Stomach (tissue), 9 donors: ENCODE data around the gene PCDHGA5. TPM values are rescaled to one million over a fixed set of nuclear protein-coding genes. Genes with fewer than 3 reads are reported as not detected.

Source experiments
- DNase-seq, 2 donors: peaks; one replicate each; pipeline versions ENCODE4 v3.0.0 to v3.0.0-alpha.2; 2013 to 2019
- H3K27ac ChIP-seq, 5 donors: fragments of 200-600 bp in 4 of 5; sonication (generic) in 4 of 5; one replicate each; pipeline ENCODE4 v1.5.1; 2013 to 2019; ENCODE audit warnings: mild to moderate bottlenecking in 1 of 5, moderate library complexity in 1 of 5
- H3K27me3 ChIP-seq, 3 donors: fragments of 200-600 bp; sonication (generic); one replicate each; pipeline ENCODE4 v1.5.1; 2017 to 2019; ENCODE audit warnings: mixed run types in 1 of 3
- H3K36me3 ChIP-seq, 4 donors: fragments of 200-600 bp; sonication (generic); 1 replicate in 3 of 4; 2 replicates in 1 of 4; pipeline ENCODE4 v1.5.1; 2016 to 2019
- H3K4me1 ChIP-seq, 4 donors: fragments of 200-600 bp; sonication (generic); one replicate each; pipeline ENCODE4 v1.5.1; 2016 to 2019
- H3K4me3 ChIP-seq, 4 donors: fragments of 200-600 bp; sonication (generic) in 3 of 4; one replicate each; pipeline ENCODE4 v1.5.1; 2016 to 2019; ENCODE audit warnings: mild to moderate bottlenecking in 1 of 4
- H3K9me3 ChIP-seq, 4 donors: fragments of 200-600 bp; sonication (generic); one replicate each; pipeline ENCODE4 v1.5.1; 2016 to 2019
- CTCF ChIP-seq, 7 experiments: fragments of 450-650 bp in 4 of 7; fragments of 200-600 bp in 3 of 7; sonication (generic) in 3 of 7; IDR thresholded peaks; one replicate each; pipeline ENCODE4 v1.5.1; 2016 to 2019; ENCODE audit warnings: antibody characterized with exemption in 7 of 7, control low read depth in 2 of 7, mild to moderate bottlenecking in 1 of 7
- EP300 ChIP-seq: sonication (generic); formaldehyde crosslinking; IDR thresholded peaks from one replicate; pipeline ENCODE4 v1.6.1; 2017; ENCODE audit warnings: antibody characterized with exemption
- POLR2A ChIP-seq, 4 donors: fragments of 450-650 bp; IDR thresholded peaks; one replicate each; pipeline ENCODE4 v1.6.1; 2016; ENCODE audit warnings: antibody characterized with exemption in 4 of 4, control low read depth in 2 of 4, mild to moderate bottlenecking in 1 of 4, moderate library complexity in 1 of 4
- POLR2AphosphoS5 ChIP-seq, 3 donors: sonication (generic); formaldehyde crosslinking; IDR thresholded peaks; one replicate each; pipeline ENCODE4 v1.6.1; 2016; ENCODE audit warnings: antibody characterized with exemption in 3 of 3
- WGBS, 5 donors: extraction: QIAGEN DNeasy Blood & Tissue Kit in 3 of 5; methylation state at CpG; one replicate each; pipeline versions ENCODE4 v1.1.5 to v1.1.7; 2013 to 2018; 5-methylcytosine and 5-hydroxymethylcytosine counted together
- intact Hi-C: fragments of 100-400 bp; cut with DNase I; formaldehyde crosslinking; loops from one replicate; pipeline ENCODE4 v1.15.1; 2023; ENCODE audit warnings: low total_unique reads
- polyA plus RNA-seq, 3 donors: library from polyadenylated mRNA; stranded (reverse); fragments of 200-250 nt; gene quantifications; one replicate each; pipeline ENCODE4 v1.2.3, GENCODE V29; 2013
- total RNA-seq, 5 donors: library from RNA; depleted of rRNA; stranded (reverse); fragments of >200 nt; gene quantifications; one replicate each; pipeline versions ENCODE4 v1.1.0 to v1.2.3, GENCODE V29; 2014 to 2016
- donor health status: healthy with polysubstance abuse.
- donor health status: Bipolar disorder and iron deficiency.
- donor health status: healthy.

PCDHGA5 gene
- total and polyA plus RNA-seq, 8 donors, result 0.15 to 6.7 (median 2.3) TPM; not detected in 3

- 13 to 20% (median 18%) methylated on average over 31 to 37 of the region's 37 CpGs for WGBS, 5 donors
- peaks cover 34 to 99% (median 88%) of the 10 kb centered on the region in 4 donors for H3K9me3 ChIP-seq
- H3K27me3 ChIP-seq, result peaks cover 0 to 70% (median 5%) of the 10 kb centered on the region in 3 donors
- H3K36me3 ChIP-seq, result no peaks in the 10 kb centered on the region
- no peak within 1 kb of the TSS for H3K27ac ChIP-seq
- peak within 1 kb of the TSS in 2 of 4 donors; percentile 8 to 16 for H3K4me3 ChIP-seq
- no peaks in the 10 kb centered on the region for H3K4me1 ChIP-seq
- intact Hi-C loops, result no loop called here
- no peak for DNase-seq
- no peak for TF ChIP-seq EP300
- no peak for TF ChIP-seq CTCF (IDR thresholded peaks at IDR 0.05)
- TF ChIP-seq POLR2A (IDR thresholded peaks at IDR 0.05), result no peak
- no peak for TF ChIP-seq POLR2AphosphoS5 (IDR thresholded peaks at IDR 0.05)
Observed at GRCh38 chr5:141382469-141383294, 18.7 kb downstream of the PCDHGA5 start, which contains the start of gene PCDHGA7. PCDHGA7 (plus strand) TSS chr5:141382742; CDS start chr5:141382900, 158 bp downstream.

DNA sequence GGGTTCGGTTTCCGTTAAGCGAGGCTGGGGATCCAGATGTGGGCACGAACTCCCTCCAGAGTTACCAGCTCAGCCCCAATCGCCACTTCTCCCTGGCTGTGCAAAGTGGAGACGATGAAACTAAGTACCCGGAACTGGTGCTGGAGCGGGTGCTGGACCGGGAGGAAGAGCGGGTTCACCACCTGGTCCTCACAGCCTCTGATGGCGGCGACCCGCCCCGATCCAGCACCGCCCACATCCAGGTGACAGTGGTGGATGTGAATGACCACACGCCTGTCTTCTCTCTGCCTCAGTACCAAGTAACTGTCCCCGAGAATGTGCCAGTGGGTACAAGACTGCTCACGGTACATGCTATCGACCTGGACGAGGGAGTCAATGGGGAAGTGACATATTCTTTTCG, 19.4 kb downstream of the PCDHGA5 start:
- intact Hi-C loops, result no loop called here
- H3K27me3 ChIP-seq, result peaks cover 0 to 66% (median 5%) of the 10 kb centered on the region in 3 donors
- TF ChIP-seq POLR2A (IDR thresholded peaks at IDR 0.05), result no peak
- TF ChIP-seq EP300, result no peak
- no peak for TF ChIP-seq CTCF (IDR thresholded peaks at IDR 0.05)
- TF ChIP-seq POLR2AphosphoS5 (IDR thresholded peaks at IDR 0.05), result no peak
- no peak for DNase-seq
- 33 to 55% (median 36%) methylated on average over 14 to 21 of the region's 21 CpGs for WGBS, 5 donors
- H3K4me1 ChIP-seq, result no peaks in the 10 kb centered on the region
- no peaks in the 10 kb centered on the region for H3K36me3 ChIP-seq
- peak overlapping the region in 1 of 4 donors; percentile 8 for H3K4me3 ChIP-seq
- no peak overlapping the region for H3K27ac ChIP-seq
- H3K9me3 ChIP-seq, result peaks cover 35 to 95% (median 85%) of the 10 kb centered on the region in 4 donors

- no peak for DNase-seq
- no peak for TF ChIP-seq CTCF (IDR thresholded peaks at IDR 0.05)
- no peak for TF ChIP-seq EP300
- TF ChIP-seq POLR2AphosphoS5 (IDR thresholded peaks at IDR 0.05), result no peak
- TF ChIP-seq POLR2A (IDR thresholded peaks at IDR 0.05), result no peak
- peaks cover 48 to 97% (median 90%) of the 10 kb centered on the region in 4 donors for H3K9me3 ChIP-seq
- H3K4me1 ChIP-seq, result no peaks in the 10 kb centered on the region
- 41 to 61% (median 45%) methylated on average over 32 to 43 of the region's 43 CpGs for WGBS, 5 donors
- intact Hi-C loops, result no loop called here
- peaks cover 0 to 5% (median 0%) of the 10 kb centered on the region in 4 donors for H3K36me3 ChIP-seq
- H3K27me3 ChIP-seq, result peaks cover 0 to 78% (median 7%) of the 10 kb centered on the region in 3 donors
- no peak overlapping the region for H3K4me3 ChIP-seq
- no peak overlapping the region for H3K27ac ChIP-seq
Observed at GRCh38 chr5:141384471-141385267, 20.7 kb downstream of the PCDHGA5 start.
